ENCODE data around the gene B3GALNT1.
"Not testable (repeated sequence)": the region's sequence is repeated elsewhere in the genome, so short reads cannot be mapped to it uniquely, and the experiment has no call there.

B3GALNT1 gene

DNA sequence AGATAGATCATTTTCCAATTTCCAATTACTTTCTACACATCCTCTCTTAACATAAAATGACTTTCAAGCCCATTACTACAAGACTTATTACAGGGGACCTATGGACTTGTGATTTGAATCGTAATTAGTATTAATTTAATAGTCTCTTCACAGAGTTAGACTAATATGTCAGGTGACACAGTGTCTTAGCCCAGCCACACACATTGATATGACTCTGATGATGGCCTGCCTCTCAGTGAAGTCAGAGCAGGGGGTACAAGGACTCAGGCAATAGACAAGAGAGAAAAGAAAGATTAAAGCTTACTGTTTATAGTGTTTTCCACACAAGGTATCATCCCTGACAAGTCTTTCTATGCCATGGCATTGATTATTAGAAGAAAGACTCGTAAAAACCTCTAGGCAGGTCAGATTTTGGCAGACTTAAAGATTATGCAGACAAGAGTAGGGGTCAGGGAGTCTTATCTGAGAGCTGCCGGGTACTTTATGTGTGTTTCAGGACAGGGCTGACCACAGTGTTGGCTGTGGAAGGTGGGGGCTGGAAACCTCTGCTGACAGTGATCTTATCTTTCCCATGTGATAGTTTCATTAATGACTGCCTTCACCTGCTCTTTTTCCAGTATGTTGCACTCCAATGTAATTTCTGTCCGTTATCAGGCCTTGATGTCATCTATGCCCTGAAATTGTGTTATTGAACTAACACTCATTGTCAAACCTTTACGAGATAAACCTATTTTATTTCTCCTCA lies 50.1 kb downstream of the B3GALNT1 start:
- no peaks in the 10 kb centered on the region for H3K36me3 ChIP-seq (ENCODE audit: control insufficient read depth, insufficient read depth, low read length)
- no peaks in the 10 kb centered on the region for H3K4me1 ChIP-seq (ENCODE audit: control insufficient read depth, insufficient read depth, low read length, poor library complexity, severe bottlenecking)
- no peaks in the 10 kb centered on the region for H3K9me3 ChIP-seq (ENCODE audit: control insufficient read depth, low read length)
- 81 to 90% methylated on average over 3 of the region's 5 CpGs for WGBS, 2 experiments (ENCODE audit: insufficient coverage in 2 of 2)
- H3K4me3 ChIP-seq (ENCODE audit: extremely low read depth, insufficient read depth, low read length, poor library complexity, severe bottlenecking) = no peak overlapping the region
- H3K27ac ChIP-seq (ENCODE audit: low read depth, low read length, severe bottlenecking) = no peak overlapping the region

DNA sequence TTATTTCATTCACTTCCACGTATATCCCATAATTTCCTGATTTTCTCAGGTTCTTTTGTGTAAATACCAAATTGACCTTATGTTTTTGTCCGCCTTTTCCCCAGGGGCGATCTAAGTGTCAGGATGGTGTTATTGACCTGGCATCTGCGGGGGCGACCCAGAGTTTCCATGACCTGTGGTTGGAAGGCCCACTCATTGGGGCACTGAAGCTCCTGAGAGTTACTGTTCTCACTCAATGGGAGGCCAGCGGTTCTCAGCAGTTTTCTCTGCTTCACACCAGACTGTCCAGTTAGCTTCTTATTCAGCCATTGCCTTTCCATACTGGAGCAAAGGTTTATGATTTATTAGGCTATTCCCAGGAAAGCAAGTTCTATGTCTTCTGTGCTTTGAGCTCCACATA lies 53.3 kb downstream of the B3GALNT1 start:
- Histone ChIP-seq H3K27ac (ENCODE audit: low read depth, low read length, severe bottlenecking) (no peak overlapping the region), H3K9me3 (ENCODE audit: control insufficient read depth, low read length) (no peaks in the 10 kb centered on the region), H3K36me3 (ENCODE audit: control insufficient read depth, insufficient read depth, low read length) (no peaks in the 10 kb centered on the region), H3K4me3 (ENCODE audit: extremely low read depth, insufficient read depth, low read length, poor library complexity, severe bottlenecking) (no peak overlapping the region), H3K4me1 (ENCODE audit: control insufficient read depth, insufficient read depth, low read length, poor library complexity, severe bottlenecking) (no peaks in the 10 kb centered on the region)
- WGBS, 2 experiments (ENCODE audit: insufficient coverage in 2 of 2) = 92 to 93% methylated on average over 3 to 5 of the region's 6 CpGs

DNA sequence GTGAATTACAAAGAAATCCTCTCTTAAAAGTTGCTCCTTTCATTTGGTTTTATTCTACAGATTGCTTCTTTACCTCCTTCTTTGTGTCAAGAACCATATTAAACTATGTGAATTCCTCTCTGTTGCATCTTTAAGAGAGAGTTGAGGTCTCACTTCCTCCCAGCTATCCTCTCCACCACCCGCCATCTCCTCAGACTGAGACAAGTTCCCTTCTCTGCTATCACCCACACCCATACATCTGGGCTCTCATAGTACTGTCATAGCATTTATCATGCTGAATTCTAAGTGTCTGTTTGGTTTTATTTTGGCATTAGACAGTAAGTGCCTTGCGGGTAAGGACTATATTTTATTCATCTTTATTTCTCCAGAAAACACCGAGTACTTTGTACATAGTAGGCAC lies 54.2 kb downstream of the B3GALNT1 start:
- Histone ChIP-seq H3K4me3 (ENCODE audit: extremely low read depth, insufficient read depth, low read length, poor library complexity, severe bottlenecking) (no peak overlapping the region), H3K27ac (ENCODE audit: low read depth, low read length, severe bottlenecking) (no peak overlapping the region), H3K4me1 (ENCODE audit: control insufficient read depth, insufficient read depth, low read length, poor library complexity, severe bottlenecking) (no peaks in the 10 kb centered on the region), H3K36me3 (ENCODE audit: control insufficient read depth, insufficient read depth, low read length) (no peaks in the 10 kb centered on the region), H3K9me3 (ENCODE audit: control insufficient read depth, low read length) (no peaks in the 10 kb centered on the region)
- WGBS, 2 experiments (ENCODE audit: insufficient coverage in 2 of 2) = no CpG with 5 or more reads among the region's 3 CpGs

DNA sequence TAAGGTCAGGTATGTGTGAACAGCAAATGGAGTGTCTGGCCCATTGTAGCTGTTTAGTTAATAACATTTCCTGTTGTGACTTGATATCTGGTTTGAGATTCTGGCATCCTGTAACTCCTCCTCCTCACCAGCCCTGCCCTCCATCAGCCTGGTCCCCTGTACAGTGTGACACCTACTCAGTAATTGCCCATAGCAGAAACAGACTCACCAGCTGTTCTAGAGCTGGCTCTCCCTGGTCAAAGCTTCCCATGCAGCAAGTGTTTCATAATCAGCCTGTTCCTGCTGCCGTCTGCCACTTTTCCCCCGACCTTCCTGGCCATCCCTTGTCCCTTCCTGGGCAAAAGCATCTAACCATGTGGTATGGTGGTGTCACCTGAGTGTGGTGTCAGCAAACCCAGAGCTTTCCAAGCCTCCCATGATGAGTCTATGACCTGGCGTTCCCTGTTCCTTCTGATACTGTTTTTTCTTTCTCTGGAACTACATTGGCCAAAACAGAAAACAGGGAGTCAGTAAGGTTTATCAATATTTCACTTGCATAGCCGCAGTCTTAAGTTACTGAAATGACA lies 55.4 kb downstream of the B3GALNT1 start:
- WGBS, 2 experiments (ENCODE audit: insufficient coverage in 2 of 2) = 95 to 100% methylated on average over 1 to 4 of the region's 4 CpGs
- H3K4me3 ChIP-seq (ENCODE audit: extremely low read depth, insufficient read depth, low read length, poor library complexity, severe bottlenecking) = no peak overlapping the region

DNA sequence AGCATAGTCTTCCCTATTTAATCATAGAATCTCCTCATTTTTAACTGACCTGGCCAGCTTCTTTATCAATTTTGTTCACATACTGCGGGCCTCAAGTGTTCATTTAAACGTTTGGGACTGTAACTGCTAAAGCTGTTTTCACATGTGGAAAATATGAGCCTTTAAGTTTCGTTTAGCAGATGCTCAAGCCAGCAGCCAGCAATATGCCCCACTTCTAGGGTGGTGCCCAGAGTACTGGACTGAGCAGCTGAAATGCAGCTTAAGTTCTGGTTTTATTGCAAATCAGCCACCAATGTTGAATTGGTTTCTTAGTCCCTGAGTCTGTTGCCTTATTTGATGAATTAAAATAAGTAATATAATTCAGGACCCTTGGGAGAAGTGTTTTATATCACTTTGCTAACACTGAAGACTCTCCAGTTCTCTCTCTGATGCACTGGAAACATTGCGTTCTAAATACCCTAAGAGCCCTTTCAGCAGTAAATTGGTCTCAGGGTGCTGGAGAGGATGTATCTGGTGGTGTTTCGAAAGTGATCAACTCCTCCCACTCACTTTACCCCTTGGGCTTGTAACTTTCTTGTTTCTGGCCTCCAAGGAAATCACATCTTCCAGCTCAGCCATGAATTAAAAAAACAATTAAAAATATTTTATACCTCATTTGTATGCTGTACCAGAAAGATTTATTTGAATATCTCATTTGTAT lies 61.7 kb downstream of the B3GALNT1 start:
- 86 to 100% methylated on average over 1 to 3 of the region's 5 CpGs for WGBS, 2 experiments (ENCODE audit: insufficient coverage in 2 of 2)
- Histone ChIP-seq H3K9me3 (ENCODE audit: control insufficient read depth, low read length) (no peaks in the 10 kb centered on the region), H3K4me1 (ENCODE audit: control insufficient read depth, insufficient read depth, low read length, poor library complexity, severe bottlenecking) (no peaks in the 10 kb centered on the region), H3K4me3 (ENCODE audit: extremely low read depth, insufficient read depth, low read length, poor library complexity, severe bottlenecking) (no peak overlapping the region), H3K36me3 (ENCODE audit: control insufficient read depth, insufficient read depth, low read length) (no peaks in the 10 kb centered on the region), H3K27ac (ENCODE audit: low read depth, low read length, severe bottlenecking) (no peak overlapping the region)

More for the DNA sequence above, 55.4 kb downstream of the B3GALNT1 start:
- Histone ChIP-seq H3K27ac (ENCODE audit: low read depth, low read length, severe bottlenecking) (no peak overlapping the region), H3K4me1 (ENCODE audit: control insufficient read depth, insufficient read depth, low read length, poor library complexity, severe bottlenecking) (no peaks in the 10 kb centered on the region), H3K36me3 (ENCODE audit: control insufficient read depth, insufficient read depth, low read length) (no peaks in the 10 kb centered on the region), H3K9me3 (ENCODE audit: control insufficient read depth, low read length) (no peaks in the 10 kb centered on the region)

DNA sequence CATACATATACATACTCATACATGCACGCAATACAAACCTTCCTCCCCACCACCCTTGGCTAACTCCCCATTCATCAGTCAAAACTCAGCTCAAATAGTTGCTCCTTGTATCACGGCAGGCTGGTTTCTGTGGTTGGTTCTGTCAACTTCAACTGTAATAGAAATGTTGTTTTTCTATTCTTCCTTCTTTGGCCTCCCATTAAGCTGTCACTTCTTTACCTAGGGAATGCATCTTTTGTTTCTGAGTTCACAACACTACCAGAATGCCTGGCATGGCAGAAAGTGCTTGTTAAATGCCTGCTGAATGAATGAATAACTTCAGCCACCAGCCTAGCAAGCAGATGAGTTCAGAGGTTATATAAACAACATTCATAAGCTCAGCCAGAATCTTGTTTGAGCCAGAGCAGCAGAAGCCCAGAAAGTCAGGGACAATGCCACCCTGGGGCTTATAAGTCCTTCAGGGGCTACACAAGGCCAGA lies 63.1 kb downstream of the B3GALNT1 start:
- 100% methylated on average over 1 of the region's 2 CpGs; no CpG with 5 or more reads in 1 of the 2 experiments for WGBS, 2 experiments (ENCODE audit: insufficient coverage in 2 of 2)
- H3K36me3 ChIP-seq (ENCODE audit: control insufficient read depth, insufficient read depth, low read length) = no peaks in the 10 kb centered on the region
- H3K9me3 ChIP-seq (ENCODE audit: control insufficient read depth, low read length) = no peaks in the 10 kb centered on the region
- H3K4me1 ChIP-seq (ENCODE audit: control insufficient read depth, insufficient read depth, low read length, poor library complexity, severe bottlenecking) = no peaks in the 10 kb centered on the region
- no peak overlapping the region for H3K4me3 ChIP-seq (ENCODE audit: extremely low read depth, insufficient read depth, low read length, poor library complexity, severe bottlenecking)
- no peak overlapping the region for H3K27ac ChIP-seq (ENCODE audit: low read depth, low read length, severe bottlenecking)

DNA sequence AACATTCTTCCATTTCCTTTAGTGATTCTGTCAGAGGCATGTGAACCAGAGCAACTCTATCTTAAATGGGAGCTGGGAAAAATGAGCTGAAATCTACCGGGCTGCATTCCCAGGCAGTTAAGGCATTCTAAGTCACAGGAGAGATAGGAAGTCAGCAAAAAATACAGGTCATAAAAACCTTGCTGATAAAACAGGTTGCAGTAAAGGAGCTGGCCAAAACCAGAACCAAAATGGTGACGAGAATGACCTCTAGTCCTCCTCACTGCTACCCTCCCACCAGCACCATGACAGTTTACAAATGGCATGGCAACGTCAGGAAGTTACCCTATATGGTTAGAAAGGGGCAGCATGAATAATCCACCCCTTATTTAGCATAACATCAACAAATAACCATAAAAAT lies 66.4 kb downstream of the B3GALNT1 start:
- WGBS, 2 experiments (ENCODE audit: insufficient coverage in 2 of 2) = 100% methylated on average over 2 of the region's 3 CpGs
- Histone ChIP-seq H3K27ac (ENCODE audit: low read depth, low read length, severe bottlenecking) (no peak overlapping the region), H3K4me3 (ENCODE audit: extremely low read depth, insufficient read depth, low read length, poor library complexity, severe bottlenecking) (no peak overlapping the region), H3K9me3 (ENCODE audit: control insufficient read depth, low read length) (no peaks in the 10 kb centered on the region), H3K4me1 (ENCODE audit: control insufficient read depth, insufficient read depth, low read length, poor library complexity, severe bottlenecking) (no peaks in the 10 kb centered on the region), H3K36me3 (ENCODE audit: control insufficient read depth, insufficient read depth, low read length) (no peaks in the 10 kb centered on the region)

DNA sequence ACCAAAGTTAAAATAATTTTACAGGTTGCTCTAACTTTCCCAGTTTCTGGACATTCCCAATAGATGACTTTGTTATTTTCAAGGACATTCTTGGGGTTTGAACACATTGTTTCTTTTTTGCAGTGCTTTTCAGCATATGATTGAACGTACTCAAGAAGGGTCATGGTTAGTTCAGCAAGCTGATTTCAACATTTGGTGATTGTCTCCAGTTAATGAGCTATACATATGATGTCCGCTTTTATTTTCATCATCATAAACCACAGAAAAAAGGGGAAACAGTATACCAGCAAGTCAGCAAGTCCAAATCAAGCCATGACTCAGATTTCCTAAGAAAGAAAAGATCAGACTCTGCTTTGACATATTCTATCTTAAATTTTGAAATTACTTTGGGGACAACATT lies 69.4 kb downstream of the B3GALNT1 start:
- Histone ChIP-seq H3K36me3 (ENCODE audit: control insufficient read depth, insufficient read depth, low read length) (no peaks in the 10 kb centered on the region), H3K4me1 (ENCODE audit: control insufficient read depth, insufficient read depth, low read length, poor library complexity, severe bottlenecking) (no peaks in the 10 kb centered on the region), H3K27ac (ENCODE audit: low read depth, low read length, severe bottlenecking) (peak overlapping the region; percentile 85), H3K9me3 (ENCODE audit: control insufficient read depth, low read length) (peaks cover 3% of the 10 kb centered on the region), H3K4me3 (ENCODE audit: extremely low read depth, insufficient read depth, low read length, poor library complexity, severe bottlenecking) (no peak overlapping the region)
- 80% methylated on average over 1 of the region's 2 CpGs; no CpG with 5 or more reads in 1 of the 2 experiments for WGBS, 2 experiments (ENCODE audit: insufficient coverage in 2 of 2)

DNA sequence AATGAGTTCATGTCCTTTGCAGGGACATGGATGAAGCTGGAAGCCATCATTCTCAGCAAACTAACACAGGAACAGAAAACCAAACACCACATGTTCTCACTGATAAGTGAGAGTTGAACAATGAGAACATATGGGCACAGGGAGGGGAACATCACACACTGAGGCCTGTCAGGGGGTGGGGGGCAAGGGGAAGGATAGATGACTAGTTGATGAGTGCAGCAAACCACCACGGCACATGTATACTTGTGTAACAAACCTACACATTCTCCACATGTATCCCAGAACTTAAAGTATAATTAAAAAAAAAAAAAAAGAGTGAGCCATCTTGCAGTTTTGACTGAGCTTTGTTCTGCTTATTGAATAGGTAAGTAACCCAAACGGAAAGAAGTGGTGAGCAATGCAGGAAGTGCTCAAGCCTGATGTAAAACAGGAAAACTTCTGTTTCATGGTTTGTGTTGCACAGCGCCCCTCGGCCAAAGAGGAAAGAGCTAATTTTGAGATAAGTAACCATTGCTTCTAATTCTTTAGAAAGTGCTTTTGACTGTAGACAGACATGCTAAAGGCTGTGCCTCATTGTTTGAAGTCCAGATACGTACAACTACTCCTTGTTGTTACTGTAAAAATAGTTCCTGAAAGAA lies 70.1 kb downstream of the B3GALNT1 start:
- not testable (repeated sequence) for H3K9me3 ChIP-seq (ENCODE audit: control insufficient read depth, low read length); H3K36me3 ChIP-seq (ENCODE audit: control insufficient read depth, insufficient read depth, low read length); H3K4me1 ChIP-seq (ENCODE audit: control insufficient read depth, insufficient read depth, low read length, poor library complexity, severe bottlenecking); H3K4me3 ChIP-seq (ENCODE audit: extremely low read depth, insufficient read depth, low read length, poor library complexity, severe bottlenecking)
- peak overlapping the region; percentile 85 for H3K27ac ChIP-seq (ENCODE audit: low read depth, low read length, severe bottlenecking)
- WGBS, 2 experiments (ENCODE audit: insufficient coverage in 2 of 2) = 73 to 83% methylated on average over 1 to 4 of the region's 5 CpGs
